Measurements from ENCODE around the gene DEPDC7. TPM values are rescaled to one million over a fixed set of nuclear protein-coding genes. Genes with fewer than 3 reads are reported as not detected.

DEPDC7 gene
- total RNA-seq, 1 experiment from 2014 or later: 5.6 TPM

DNA sequence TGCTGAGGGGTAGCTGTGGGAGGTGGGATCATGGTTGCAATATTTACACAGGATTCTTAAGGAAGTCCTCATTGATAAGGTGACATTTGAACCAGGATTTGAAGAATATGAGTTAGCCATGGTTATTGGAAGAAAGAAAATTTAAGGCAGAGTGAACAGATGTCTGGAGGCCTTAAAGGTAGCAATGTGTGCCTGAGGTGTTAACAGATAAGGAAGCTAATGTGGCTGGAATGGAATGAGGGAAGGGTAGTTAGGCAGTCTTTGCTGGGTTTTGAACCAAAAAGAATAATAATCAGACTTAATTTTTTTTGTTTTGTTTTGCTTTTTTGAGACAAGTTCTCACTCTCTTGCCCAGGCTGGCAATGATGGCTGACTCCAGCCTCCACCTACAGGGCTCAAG is 9.7 kb upstream of the DEPDC7 start:
- ATAC-seq: no peak
- Mint-ChIP-seq H3K36me3 (no peaks in the 10 kb centered on the region), H3K27ac (no peak overlapping the region), H3K4me1 (peaks cover 13% of the 10 kb centered on the region), H3K27me3 (ENCODE audit: low read depth) (no peaks in the 10 kb centered on the region; the same call in 1 of the 2 replicates), H3K4me3 (no peak overlapping the region), H3K9me3 (peaks cover 3% of the 10 kb centered on the region; the same call in 1 of the 2 replicates)
- no peak for DNase-seq (ENCODE audit: low spot score)
- TF ChIP-seq, protein P1, sequence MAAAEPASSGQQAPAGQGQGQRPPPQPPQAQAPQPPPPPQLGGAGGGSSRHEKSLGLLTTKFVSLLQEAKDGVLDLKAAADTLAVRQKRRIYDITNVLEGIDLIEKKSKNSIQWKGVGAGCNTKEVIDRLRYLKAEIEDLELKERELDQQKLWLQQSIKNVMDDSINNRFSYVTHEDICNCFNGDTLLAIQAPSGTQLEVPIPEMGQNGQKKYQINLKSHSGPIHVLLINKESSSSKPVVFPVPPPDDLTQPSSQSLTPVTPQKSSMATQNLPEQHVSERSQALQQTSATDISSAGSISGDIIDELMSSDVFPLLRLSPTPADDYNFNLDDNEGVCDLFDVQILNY (CRISPR knock-in tag; IDR thresholded peaks at IDR 0.05): no peak
- TF ChIP-seq, protein P2, sequence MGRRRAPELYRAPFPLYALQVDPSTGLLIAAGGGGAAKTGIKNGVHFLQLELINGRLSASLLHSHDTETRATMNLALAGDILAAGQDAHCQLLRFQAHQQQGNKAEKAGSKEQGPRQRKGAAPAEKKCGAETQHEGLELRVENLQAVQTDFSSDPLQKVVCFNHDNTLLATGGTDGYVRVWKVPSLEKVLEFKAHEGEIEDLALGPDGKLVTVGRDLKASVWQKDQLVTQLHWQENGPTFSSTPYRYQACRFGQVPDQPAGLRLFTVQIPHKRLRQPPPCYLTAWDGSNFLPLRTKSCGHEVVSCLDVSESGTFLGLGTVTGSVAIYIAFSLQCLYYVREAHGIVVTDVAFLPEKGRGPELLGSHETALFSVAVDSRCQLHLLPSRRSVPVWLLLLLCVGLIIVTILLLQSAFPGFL (CRISPR knock-in tag; IDR thresholded peaks at IDR 0.05; ENCODE audit: borderline replicate concordance): no peak
- no peak for TF ChIP-seq IRF2 (CRISPR knock-in tag; IDR thresholded peaks at IDR 0.05; ENCODE audit: borderline replicate concordance, low read depth)
- TF ChIP-seq NFE2L1 (CRISPR knock-in tag; IDR thresholded peaks at IDR 0.05): no peak
- no peak for TF ChIP-seq STAT6 (CRISPR knock-in tag; conservative IDR thresholded peaks at IDR 0.05; ENCODE audit: low read depth)
- no peak for TF ChIP-seq E2F4 (CRISPR knock-in tag; IDR thresholded peaks at IDR 0.05; ENCODE audit: borderline replicate concordance, low read depth)
- TF ChIP-seq PRRX2 (CRISPR knock-in tag; IDR thresholded peaks at IDR 0.05): no peak
- no peak for TF ChIP-seq ATF1 (CRISPR knock-in tag; IDR thresholded peaks at IDR 0.05)
- no peak for TF ChIP-seq ZNF671 (CRISPR knock-in tag; IDR thresholded peaks at IDR 0.05)
- TF ChIP-seq ZNF396 (CRISPR knock-in tag; IDR thresholded peaks at IDR 0.05; ENCODE audit: borderline replicate concordance): no peak
- TF ChIP-seq, protein P3, sequence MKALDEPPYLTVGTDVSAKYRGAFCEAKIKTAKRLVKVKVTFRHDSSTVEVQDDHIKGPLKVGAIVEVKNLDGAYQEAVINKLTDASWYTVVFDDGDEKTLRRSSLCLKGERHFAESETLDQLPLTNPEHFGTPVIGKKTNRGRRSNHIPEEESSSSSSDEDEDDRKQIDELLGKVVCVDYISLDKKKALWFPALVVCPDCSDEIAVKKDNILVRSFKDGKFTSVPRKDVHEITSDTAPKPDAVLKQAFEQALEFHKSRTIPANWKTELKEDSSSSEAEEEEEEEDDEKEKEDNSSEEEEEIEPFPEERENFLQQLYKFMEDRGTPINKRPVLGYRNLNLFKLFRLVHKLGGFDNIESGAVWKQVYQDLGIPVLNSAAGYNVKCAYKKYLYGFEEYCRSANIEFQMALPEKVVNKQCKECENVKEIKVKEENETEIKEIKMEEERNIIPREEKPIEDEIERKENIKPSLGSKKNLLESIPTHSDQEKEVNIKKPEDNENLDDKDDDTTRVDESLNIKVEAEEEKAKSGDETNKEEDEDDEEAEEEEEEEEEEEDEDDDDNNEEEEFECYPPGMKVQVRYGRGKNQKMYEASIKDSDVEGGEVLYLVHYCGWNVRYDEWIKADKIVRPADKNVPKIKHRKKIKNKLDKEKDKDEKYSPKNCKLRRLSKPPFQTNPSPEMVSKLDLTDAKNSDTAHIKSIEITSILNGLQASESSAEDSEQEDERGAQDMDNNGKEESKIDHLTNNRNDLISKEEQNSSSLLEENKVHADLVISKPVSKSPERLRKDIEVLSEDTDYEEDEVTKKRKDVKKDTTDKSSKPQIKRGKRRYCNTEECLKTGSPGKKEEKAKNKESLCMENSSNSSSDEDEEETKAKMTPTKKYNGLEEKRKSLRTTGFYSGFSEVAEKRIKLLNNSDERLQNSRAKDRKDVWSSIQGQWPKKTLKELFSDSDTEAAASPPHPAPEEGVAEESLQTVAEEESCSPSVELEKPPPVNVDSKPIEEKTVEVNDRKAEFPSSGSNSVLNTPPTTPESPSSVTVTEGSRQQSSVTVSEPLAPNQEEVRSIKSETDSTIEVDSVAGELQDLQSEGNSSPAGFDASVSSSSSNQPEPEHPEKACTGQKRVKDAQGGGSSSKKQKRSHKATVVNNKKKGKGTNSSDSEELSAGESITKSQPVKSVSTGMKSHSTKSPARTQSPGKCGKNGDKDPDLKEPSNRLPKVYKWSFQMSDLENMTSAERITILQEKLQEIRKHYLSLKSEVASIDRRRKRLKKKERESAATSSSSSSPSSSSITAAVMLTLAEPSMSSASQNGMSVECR (CRISPR knock-in tag; IDR thresholded peaks at IDR 0.05; ENCODE audit: borderline replicate concordance): no peak
- TF ChIP-seq FOXP1 (CRISPR knock-in tag; IDR thresholded peaks at IDR 0.05; ENCODE audit: borderline replicate concordance): no peak
- no peak for TF ChIP-seq ETV6 (CRISPR knock-in tag; IDR thresholded peaks at IDR 0.05)
- TF ChIP-seq SMAD4 (CRISPR knock-in tag; IDR thresholded peaks at IDR 0.05): no peak
- TF ChIP-seq ZNF138 (CRISPR knock-in tag; conservative IDR thresholded peaks at IDR 0.05): no peak
- no peak for TF ChIP-seq NR1H2 (CRISPR knock-in tag; IDR thresholded peaks at IDR 0.05)
- TF ChIP-seq NFYB (CRISPR knock-in tag; conservative IDR thresholded peaks at IDR 0.05; ENCODE audit: low read depth): no peak
- TF ChIP-seq FOXK1 (CRISPR knock-in tag; IDR thresholded peaks at IDR 0.05): no peak
- CTCF ChIA-PET: no interaction called here
- POLR2A ChIA-PET: no interaction called here

Data from WTC11 (cell line).